ENCODE measurements around the gene HSPB9. TPM values are rescaled to one million over a fixed set of nuclear protein-coding genes. Genes with fewer than 3 reads are reported as not detected.

The HSPB9 gene
- total and polyA plus RNA-seq, 10 of the 15 experiments (the other 5 are each of a cell fraction or from before 2014, with no cell fraction given): 0.04 to 0.40 (median 0.11) TPM; not detected in 7

DNA sequence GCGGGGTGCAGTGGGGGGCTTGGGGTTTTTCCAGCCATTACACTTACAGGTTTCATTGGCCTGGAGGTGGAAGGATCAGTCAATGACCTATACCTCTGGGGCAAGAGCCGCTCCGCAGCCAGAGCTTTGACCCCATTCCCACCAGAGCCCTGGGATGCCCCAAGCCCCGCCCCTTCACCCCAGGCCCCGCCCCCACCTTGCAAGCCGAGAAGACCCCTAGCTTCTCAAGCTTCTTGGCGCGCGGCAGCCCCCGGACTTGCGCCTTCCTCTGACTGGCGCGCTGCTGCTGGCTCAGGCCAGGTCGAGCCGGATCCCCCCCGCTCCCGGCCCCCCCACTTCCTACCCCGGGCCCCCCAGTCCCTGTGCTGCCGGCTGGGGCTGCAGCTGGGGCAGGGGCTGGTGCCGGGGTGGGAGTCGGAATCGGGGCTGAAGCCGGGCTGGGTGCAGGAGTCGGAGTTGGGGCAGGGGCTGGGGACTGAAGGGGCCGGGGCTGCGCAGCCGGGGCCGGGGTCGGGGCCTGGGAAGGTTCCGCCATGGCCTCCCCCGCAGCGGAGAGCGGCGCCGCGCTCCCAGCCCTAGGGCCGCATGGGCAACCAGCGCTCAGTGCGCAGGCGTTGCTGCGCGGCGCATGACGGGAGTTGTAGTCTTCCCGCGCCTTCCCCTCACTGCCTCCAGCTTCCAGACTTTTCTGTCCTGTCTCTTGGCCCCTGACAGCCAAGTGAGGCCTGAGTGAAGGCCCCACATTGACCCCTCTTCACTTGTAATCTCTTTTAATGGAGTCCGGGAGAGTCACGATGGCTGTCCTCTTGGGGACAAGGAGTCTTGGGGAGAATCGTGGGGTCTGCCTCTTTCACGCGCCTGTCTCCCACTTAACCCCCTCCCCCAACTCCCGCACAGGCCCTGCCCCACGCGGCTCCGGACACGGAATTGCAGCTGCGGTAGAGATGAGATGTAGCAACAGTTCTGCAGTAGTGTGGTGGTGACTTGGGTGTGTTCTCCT lies 1.5 kb upstream of the HSPB9 start, which contains the start of gene KAT2A (continued):
- TF ChIP-seq E2F8 (IDR thresholded peaks at IDR 0.05; ENCODE audit: low read depth, partially characterized antibody) (no peak), BMI1 (IDR thresholded peaks at IDR 0.05; ENCODE audit: borderline replicate concordance) (no peak), ZNF384 (IDR thresholded peaks at IDR 0.05; ENCODE audit: borderline replicate concordance, low read depth, low read length) (no peak), LARP7 (IDR thresholded peaks at IDR 0.05) (no peak), CEBPZ (IDR thresholded peaks at IDR 0.05; ENCODE audit: low read depth, low read length) (no peak), EED (IDR thresholded peaks at IDR 0.05; ENCODE audit: low read depth) (no peak), NFYB (IDR thresholded peaks at IDR 0.05; ENCODE audit: insufficient read depth, low read depth, low read length) (no peak), ZZZ3 (IDR thresholded peaks at IDR 0.05; ENCODE audit: control insufficient read depth, insufficient read length, low read depth) (no peak), WRNIP1 (IDR thresholded peaks at IDR 0.05; ENCODE audit: borderline replicate concordance, low read depth, low read length) (no peak), SREBF1 (IDR thresholded peaks at IDR 0.05; ENCODE audit: low read length) (peak; percentile 44; the same call in 1 of the 2 replicates), SMARCA5 (IDR thresholded peaks at IDR 0.05) (no peak), MXI1 (IDR thresholded peaks at IDR 0.05; ENCODE audit: low read depth, low read length) (peak; percentile 92), RAD51 (IDR thresholded peaks at IDR 0.05) (no peak), SMAD5 (IDR thresholded peaks at IDR 0.05; ENCODE audit: low read depth) (no peak), YBX1 (IDR thresholded peaks at IDR 0.05) (no peak), CBFB (IDR thresholded peaks at IDR 0.05; ENCODE audit: low read depth) (no peak), RFX5 (IDR thresholded peaks at IDR 0.05; ENCODE audit: low read depth, low read length) (0 out of 2 replicates have a peak, but pooled peaks have one; percentile 28), POLR2A (IDR thresholded peaks at IDR 0.05; ENCODE audit: low read depth, low read length) (peak; percentile 91)
- TF ChIP-seq, protein P1, sequence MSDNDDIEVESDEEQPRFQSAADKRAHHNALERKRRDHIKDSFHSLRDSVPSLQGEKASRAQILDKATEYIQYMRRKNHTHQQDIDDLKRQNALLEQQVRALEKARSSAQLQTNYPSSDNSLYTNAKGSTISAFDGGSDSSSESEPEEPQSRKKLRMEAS (IDR thresholded peaks at IDR 0.05; ENCODE audit: low read depth, low read length): peak; percentile 89
- TF ChIP-seq, protein P2, sequence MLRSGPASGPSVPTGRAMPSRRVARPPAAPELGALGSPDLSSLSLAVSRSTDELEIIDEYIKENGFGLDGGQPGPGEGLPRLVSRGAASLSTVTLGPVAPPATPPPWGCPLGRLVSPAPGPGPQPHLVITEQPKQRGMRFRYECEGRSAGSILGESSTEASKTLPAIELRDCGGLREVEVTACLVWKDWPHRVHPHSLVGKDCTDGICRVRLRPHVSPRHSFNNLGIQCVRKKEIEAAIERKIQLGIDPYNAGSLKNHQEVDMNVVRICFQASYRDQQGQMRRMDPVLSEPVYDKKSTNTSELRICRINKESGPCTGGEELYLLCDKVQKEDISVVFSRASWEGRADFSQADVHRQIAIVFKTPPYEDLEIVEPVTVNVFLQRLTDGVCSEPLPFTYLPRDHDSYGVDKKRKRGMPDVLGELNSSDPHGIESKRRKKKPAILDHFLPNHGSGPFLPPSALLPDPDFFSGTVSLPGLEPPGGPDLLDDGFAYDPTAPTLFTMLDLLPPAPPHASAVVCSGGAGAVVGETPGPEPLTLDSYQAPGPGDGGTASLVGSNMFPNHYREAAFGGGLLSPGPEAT (IDR thresholded peaks at IDR 0.05; ENCODE audit: low read depth): no peak
